ENCODE results near the gene SMYD4. TPM values are rescaled to one million over a fixed set of nuclear protein-coding genes. Genes with fewer than 3 reads are reported as not detected.

The SMYD4 gene
- total RNA-seq, 1 experiment from 2014 or later, result 28.1 TPM

DNA sequence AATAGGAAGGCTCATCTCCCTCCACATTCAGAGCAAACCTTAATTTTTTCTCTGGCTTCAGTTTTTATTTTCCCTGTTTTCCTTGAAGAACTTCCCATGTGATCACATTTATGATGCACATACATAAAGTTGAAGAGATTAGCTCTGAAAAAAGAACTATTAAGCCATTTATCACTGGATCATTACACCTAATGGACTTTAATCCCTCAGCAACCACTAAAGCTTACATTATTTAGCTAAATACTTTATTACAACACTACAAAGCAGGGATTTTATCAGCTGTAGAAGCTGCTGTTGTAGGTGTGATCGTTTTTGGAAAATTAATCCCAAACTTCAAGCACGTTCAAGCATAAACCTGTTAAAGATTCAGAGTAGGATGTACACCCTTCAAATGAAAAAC, 21.1 kb downstream of the SMYD4 start:
- peaks cover 25% of the 10 kb centered on the region for H3K36me3 ChIP-seq (ENCODE audit: insufficient read depth, low read length, poor library complexity, severe bottlenecking)
- no TSS peak for BruUV-seq (replicated peaks)
- no peak for DNase-seq (ENCODE audit: low spot score)
- intact Hi-C loops (cut with micrococcal nuclease; ENCODE audit: unreplicated experiment), result no loop called here
- ChIA-PET POLR2A (ENCODE audit: low non-redundant PET) (no interaction called here), CTCF (no interaction called here)
- H3K4me3 ChIP-seq (ENCODE audit: low read depth, low read length, poor library complexity, severe bottlenecking), result no peak overlapping the region
- TF ChIP-seq, protein P1, sequence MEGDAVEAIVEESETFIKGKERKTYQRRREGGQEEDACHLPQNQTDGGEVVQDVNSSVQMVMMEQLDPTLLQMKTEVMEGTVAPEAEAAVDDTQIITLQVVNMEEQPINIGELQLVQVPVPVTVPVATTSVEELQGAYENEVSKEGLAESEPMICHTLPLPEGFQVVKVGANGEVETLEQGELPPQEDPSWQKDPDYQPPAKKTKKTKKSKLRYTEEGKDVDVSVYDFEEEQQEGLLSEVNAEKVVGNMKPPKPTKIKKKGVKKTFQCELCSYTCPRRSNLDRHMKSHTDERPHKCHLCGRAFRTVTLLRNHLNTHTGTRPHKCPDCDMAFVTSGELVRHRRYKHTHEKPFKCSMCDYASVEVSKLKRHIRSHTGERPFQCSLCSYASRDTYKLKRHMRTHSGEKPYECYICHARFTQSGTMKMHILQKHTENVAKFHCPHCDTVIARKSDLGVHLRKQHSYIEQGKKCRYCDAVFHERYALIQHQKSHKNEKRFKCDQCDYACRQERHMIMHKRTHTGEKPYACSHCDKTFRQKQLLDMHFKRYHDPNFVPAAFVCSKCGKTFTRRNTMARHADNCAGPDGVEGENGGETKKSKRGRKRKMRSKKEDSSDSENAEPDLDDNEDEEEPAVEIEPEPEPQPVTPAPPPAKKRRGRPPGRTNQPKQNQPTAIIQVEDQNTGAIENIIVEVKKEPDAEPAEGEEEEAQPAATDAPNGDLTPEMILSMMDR (conservative IDR thresholded peaks at IDR 0.05; ENCODE audit: low read depth, low read length), result no peak
- no peak for TF ChIP-seq EZH2 (IDR thresholded peaks at IDR 0.05; ENCODE audit: borderline replicate concordance, low read depth, low read length, poor library complexity, severe bottlenecking)
- peak overlapping the region; percentile 64 for H3K27ac ChIP-seq (ENCODE audit: low read depth, low read length, poor library complexity, severe bottlenecking)
- no peaks in the 10 kb centered on the region for H3K9me3 ChIP-seq (ENCODE audit: low read depth, low read length, poor library complexity, severe bottlenecking)
- H3K4me1 ChIP-seq (ENCODE audit: insufficient read depth, low read length, poor library complexity, severe bottlenecking), result peaks cover 5% of the 10 kb centered on the region
- H3K27me3 ChIP-seq (replicated peaks; ENCODE audit: insufficient read depth, low read depth, low read length, poor library complexity), result no peaks in the 10 kb centered on the region

GRCh38 chr17:1807890-1808289, 21.8 kb downstream of the SMYD4 start:
- intact Hi-C loops (cut with micrococcal nuclease; ENCODE audit: unreplicated experiment), result no loop called here
- Histone ChIP-seq H3K27ac (ENCODE audit: low read depth, low read length, poor library complexity, severe bottlenecking) (no peak overlapping the region), H3K27me3 (replicated peaks; ENCODE audit: insufficient read depth, low read depth, low read length, poor library complexity) (no peaks in the 10 kb centered on the region), H3K36me3 (ENCODE audit: insufficient read depth, low read length, poor library complexity, severe bottlenecking) (peaks cover 25% of the 10 kb centered on the region), H3K9me3 (ENCODE audit: low read depth, low read length, poor library complexity, severe bottlenecking) (no peaks in the 10 kb centered on the region), H3K4me3 (ENCODE audit: low read depth, low read length, poor library complexity, severe bottlenecking) (no peak overlapping the region), H3K4me1 (ENCODE audit: insufficient read depth, low read length, poor library complexity, severe bottlenecking) (peaks cover 5% of the 10 kb centered on the region)
- ChIA-PET CTCF (no interaction called here), POLR2A (ENCODE audit: low non-redundant PET) (no interaction called here)
- TF ChIP-seq, protein P1 (conservative IDR thresholded peaks at IDR 0.05; ENCODE audit: low read depth, low read length), result no peak
- TF ChIP-seq EZH2 (IDR thresholded peaks at IDR 0.05; ENCODE audit: borderline replicate concordance, low read depth, low read length, poor library complexity, severe bottlenecking), result no peak
- DNase-seq (ENCODE audit: low spot score), result no peak
- BruUV-seq (replicated peaks), result no TSS peak

GRCh38 chr17:1803280-1803679, 26.4 kb downstream of the SMYD4 start:
- intact Hi-C loops (cut with micrococcal nuclease; ENCODE audit: unreplicated experiment), result no loop called here
- TF ChIP-seq EZH2 (IDR thresholded peaks at IDR 0.05; ENCODE audit: borderline replicate concordance, low read depth, low read length, poor library complexity, severe bottlenecking), result no peak
- TF ChIP-seq, protein P1 (conservative IDR thresholded peaks at IDR 0.05; ENCODE audit: low read depth, low read length), result no peak
- POLR2A ChIA-PET (ENCODE audit: low non-redundant PET), result no interaction called here
- H3K27ac ChIP-seq (ENCODE audit: low read depth, low read length, poor library complexity, severe bottlenecking), result no peak overlapping the region
- H3K4me1 ChIP-seq (ENCODE audit: insufficient read depth, low read length, poor library complexity, severe bottlenecking), result no peaks in the 10 kb centered on the region
- peaks cover 20% of the 10 kb centered on the region for H3K36me3 ChIP-seq (ENCODE audit: insufficient read depth, low read length, poor library complexity, severe bottlenecking)
- no TSS peak for BruUV-seq (replicated peaks)
- no peaks in the 10 kb centered on the region for H3K9me3 ChIP-seq (ENCODE audit: low read depth, low read length, poor library complexity, severe bottlenecking)
- H3K4me3 ChIP-seq (ENCODE audit: low read depth, low read length, poor library complexity, severe bottlenecking), result no peak overlapping the region
- H3K27me3 ChIP-seq (replicated peaks; ENCODE audit: insufficient read depth, low read depth, low read length, poor library complexity), result no peaks in the 10 kb centered on the region
- no peak for DNase-seq (ENCODE audit: low spot score)
- CTCF ChIA-PET, result no interaction called here
